Keratinocyte (primary cell): ENCODE data around the gene RBM38. TPM values are rescaled to one million over a fixed set of nuclear protein-coding genes. Genes with fewer than 3 reads are reported as not detected.
"Not testable (repeated sequence)": the region's sequence is repeated elsewhere in the genome, so short reads cannot be mapped to it uniquely, and the experiment has no call there.

Source experiments
- DNase-seq: peaks from one replicate; pipeline ENCODE4 v3.0.0-alpha.2; 2011; ENCODE audit warnings: low read depth, missing footprints, low spot score
- FAIRE-seq: peaks from 2 replicates; lab custom pipeline; 2011; peaks lifted over from hg19 to GRCh38; lab: Jason Lieb, UNC
- H2AFZ ChIP-seq: 2 replicates; pipeline ENCODE4 v1.6.0; 2012; ENCODE audit warnings: low read length, control low read depth, inconsistent platforms; ENCODE audit not compliant: control insufficient read depth
- H3K27ac ChIP-seq: 2 replicates; pipeline ENCODE4 v1.5.1; 2011; ENCODE audit warnings: low read length; ENCODE audit not compliant: control insufficient read depth, insufficient read depth
- H3K27me3 ChIP-seq: 3 replicates; pipeline ENCODE4 v1.6.0; 2011; ENCODE audit warnings: low read length; ENCODE audit not compliant: control insufficient read depth, insufficient read depth; ENCODE audit errors: extremely low read depth
- H3K36me3 ChIP-seq, 2 experiments: 2 replicates in 1 of 2; 3 replicates in 1 of 2; pipeline ENCODE4 v1.5.1; 2011; ENCODE audit warnings: low read length in 2 of 2, mild to moderate bottlenecking in 1 of 2; ENCODE audit not compliant: control insufficient read depth in 2 of 2, insufficient read depth in 2 of 2; ENCODE audit errors: extremely low read depth in 1 of 2
- H3K4me1 ChIP-seq: 3 replicates; pipeline ENCODE4 v1.5.1; 2011; ENCODE audit warnings: low read length; ENCODE audit not compliant: control insufficient read depth, insufficient read depth; ENCODE audit errors: extremely low read depth
- H3K4me2 ChIP-seq: 3 replicates; pipeline ENCODE4 v1.6.0; 2011; ENCODE audit warnings: low read depth, low read length; ENCODE audit not compliant: control insufficient read depth, insufficient read depth; ENCODE audit errors: extremely low read depth
- H3K4me3 ChIP-seq, 3 experiments: fragments of 200-600 bp in 1 of 3; sonication (generic) in 1 of 3; 2 replicates in 2 of 3; 3 replicates in 1 of 3; pipeline ENCODE4 v1.5.1; 2011 to 2016; ENCODE audit warnings: low read length in 3 of 3, mild to moderate bottlenecking in 3 of 3, control low read depth in 2 of 3, inconsistent platforms in 1 of 3, low read depth in 1 of 3, mixed read lengths in 1 of 3, mixed run types in 1 of 3, moderate library complexity in 1 of 3; ENCODE audit not compliant: control insufficient read depth in 2 of 3, insufficient read depth in 2 of 3; ENCODE audit errors: extremely low read depth in 1 of 3
- H3K79me2 ChIP-seq: 2 replicates; pipeline ENCODE4 v1.6.0; 2012; ENCODE audit warnings: low read length; ENCODE audit not compliant: control insufficient read depth, insufficient read depth
- H3K9ac ChIP-seq: 3 replicates; pipeline ENCODE4 v1.6.0; 2011; ENCODE audit warnings: low read length; ENCODE audit not compliant: control insufficient read depth, insufficient read depth; ENCODE audit errors: extremely low read depth
- H3K9me1 ChIP-seq: 3 replicates; pipeline ENCODE4 v1.6.0; 2011; ENCODE audit warnings: low read length; ENCODE audit not compliant: control insufficient read depth, insufficient read depth; ENCODE audit errors: extremely low read depth
- H3K9me3 ChIP-seq: 2 replicates; pipeline ENCODE4 v1.5.1; 2012; ENCODE audit warnings: low read depth, low read length; ENCODE audit not compliant: control insufficient read depth
- H4K20me1 ChIP-seq: 3 replicates; pipeline ENCODE4 v1.6.0; 2011; ENCODE audit warnings: low read length; ENCODE audit not compliant: control insufficient read depth, insufficient read depth; ENCODE audit errors: extremely low read depth
- CTCF ChIP-seq, 3 experiments: IDR thresholded peaks in 1 of 3; conservative IDR thresholded peaks in 1 of 3; optimal IDR thresholded peaks in 1 of 3; 2 replicates in 2 of 3; 3 replicates in 1 of 3; pipeline versions ENCODE3 to v1.5.1; 2011; ENCODE audit warnings: low read length in 3 of 3, mild to moderate bottlenecking in 3 of 3, moderate library complexity in 2 of 3, control low read depth in 1 of 3, inconsistent platforms in 1 of 3; ENCODE audit not compliant: insufficient read depth in 2 of 3; ENCODE audit errors: extremely low read depth in 1 of 3
- EZH2 ChIP-seq: IDR thresholded peaks from one replicate; pipeline ENCODE4 v1.6.1; 2012; ENCODE audit warnings: inconsistent platforms, mild to moderate bottlenecking, low read length, moderate library complexity
- dilution Hi-C: fragments of 300-500 bp; cut with MboI; formaldehyde crosslinking; loops from one replicate; pipeline ENCODE4 v1.7.0; 2020; ENCODE audit warnings: low sequenced_read_pairs; ENCODE audit not compliant: extremely low pct_ligation_motif_present
- polyA plus RNA-seq, 5 experiments: library from polyadenylated mRNA; depleted of rRNA in 3 of 5; stranded (reverse) in 3 of 5; stranded (forward) in 1 of 5; unstranded in 1 of 5; fragments of >200 nt; gene quantifications; 1 replicate in 1 of 5; 2 replicates in 3 of 5; 3 replicates in 1 of 5; pipeline versions ENCODE4 v1.2.1 to v1.2.3, GENCODE V29; 2011 to 2012; ENCODE audit warnings: missing spikeins in 2 of 5, low read depth in 1 of 5, low replicate concordance in 1 of 5

The RBM38 gene
- polyA plus RNA-seq, 1 donor (not counting 4 experiments of a cell fraction or from before 2014, with no cell fraction given): 5.1 TPM

DNA sequence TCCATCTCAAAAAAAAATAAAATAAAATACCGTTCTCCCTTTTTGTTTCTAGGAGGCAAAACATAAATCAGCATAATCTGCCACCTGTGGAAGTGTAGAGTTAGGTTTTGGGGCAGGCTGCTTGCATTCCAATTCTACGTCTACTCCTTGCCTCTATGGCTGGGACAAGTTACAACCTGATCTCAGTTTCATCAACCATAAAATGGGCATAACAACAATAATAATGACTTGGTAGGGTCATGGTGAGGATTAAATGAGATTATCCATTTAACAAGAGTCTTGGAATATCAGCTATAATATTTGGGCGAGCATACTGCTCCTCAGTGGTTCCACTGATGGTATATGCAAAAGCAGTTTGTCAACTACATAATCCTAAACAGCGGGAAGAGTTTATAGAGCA, 43.8 kb upstream of the RBM38 start:
- no peak overlapping the region for H3K4me3 ChIP-seq
- no peaks in the 10 kb centered on the region for H3K36me3 ChIP-seq
- H3K27ac ChIP-seq: no peak overlapping the region
- FAIRE-seq (no peak), DNase-seq (no peak)
- H4K20me1 ChIP-seq: no peaks in the 10 kb centered on the region
- no peaks in the 10 kb centered on the region for H3K9me1 ChIP-seq
- TF ChIP-seq EZH2 (no peak), CTCF (optimal IDR thresholded peaks at IDR 0.05 in 1 of 3, IDR thresholded peaks at IDR 0.05 in 1 of 3, conservative IDR thresholded peaks at IDR 0.05 in 1 of 3; ENCODE audit: extremely low read depth in 1 of 3, insufficient read depth in 2 of 3, low read length in 3 of 3) (no peak)
- H3K9ac ChIP-seq: no peak overlapping the region
- no peak overlapping the region for H3K4me2 ChIP-seq
- no peak overlapping the region for H2AFZ ChIP-seq
- dilution Hi-C loops: loop anchor here (25.0 kb wide), 1 partner anchor 260 kb away; no protein-coding TSS in a partner anchor
- H3K27me3 ChIP-seq: no peaks in the 10 kb centered on the region
- peaks cover 7% of the 10 kb centered on the region for H3K4me1 ChIP-seq
- no peaks in the 10 kb centered on the region for H3K9me3 ChIP-seq
- H3K79me2 ChIP-seq: peaks cover 13% of the 10 kb centered on the region

DNA sequence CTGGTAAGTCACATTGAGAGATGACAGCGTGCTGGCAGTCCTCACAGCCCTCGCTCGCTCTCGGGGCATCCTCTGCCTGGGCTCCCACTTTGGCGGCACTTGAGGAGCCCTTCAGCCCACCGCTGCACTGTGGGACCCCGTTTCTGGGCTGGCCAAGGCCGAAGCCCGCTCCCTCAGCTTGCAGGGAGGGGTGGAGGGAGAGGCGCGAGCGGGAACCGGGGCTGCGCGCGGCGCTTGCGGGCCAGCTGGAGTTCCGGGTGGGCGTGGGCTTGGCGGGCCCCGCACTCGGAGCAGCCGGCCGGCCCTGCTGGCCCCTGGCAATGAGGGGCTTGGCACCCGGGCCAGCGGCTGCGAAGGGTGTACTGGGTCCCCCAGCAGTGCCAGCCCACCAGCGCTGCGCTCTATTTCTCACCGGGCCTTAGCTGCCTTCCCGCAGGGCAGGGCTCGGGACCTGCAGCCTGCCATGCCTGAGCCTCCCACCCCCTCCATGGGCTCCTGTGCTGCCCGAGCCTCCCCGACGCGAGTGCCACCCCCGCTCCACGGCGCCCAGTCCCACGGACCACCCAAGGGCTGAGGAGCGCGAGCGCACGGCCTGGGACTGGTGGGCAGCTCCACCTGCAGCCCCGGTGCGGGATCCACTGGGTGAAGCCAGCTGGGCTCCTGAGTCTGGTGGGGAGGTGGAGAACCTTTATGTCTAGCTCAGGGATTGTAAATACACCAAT, 42.8 kb upstream of the RBM38 start:
- dilution Hi-C loops: loop anchor here (25.0 kb wide), 1 partner anchor 261 kb away; no protein-coding TSS in a partner anchor
- FAIRE-seq, H3K9ac ChIP-seq: not testable (repeated sequence)

GRCh38 chr20:57348922-57349574, 42.1 kb upstream of the RBM38 start:
- not testable (repeated sequence) for H4K20me1 ChIP-seq, FAIRE-seq, H3K9ac ChIP-seq, H3K9me3 ChIP-seq, DNase-seq, H3K9me1 ChIP-seq, H3K4me2 ChIP-seq, H3K27me3 ChIP-seq, H3K27ac ChIP-seq, H2AFZ ChIP-seq, H3K4me3 ChIP-seq
- Histone ChIP-seq H3K79me2 (peaks cover 29% of the 10 kb centered on the region), H3K36me3 (peaks cover 5 to 13% of the 10 kb centered on the region in 2 experiments), H3K4me1 (peaks cover 11% of the 10 kb centered on the region)
- dilution Hi-C loops: loop anchor here (25.0 kb wide), 1 partner anchor 262 kb away; no protein-coding TSS in a partner anchor

More for the DNA sequence above, 42.8 kb upstream of the RBM38 start:
- not testable (repeated sequence) for H3K4me3 ChIP-seq, H2AFZ ChIP-seq, H3K27ac ChIP-seq, H3K9me3 ChIP-seq, H3K27me3 ChIP-seq, H4K20me1 ChIP-seq, H3K9me1 ChIP-seq, H3K4me2 ChIP-seq, H3K36me3 ChIP-seq, DNase-seq
- peaks cover 11% of the 10 kb centered on the region for H3K4me1 ChIP-seq
- peaks cover 23% of the 10 kb centered on the region for H3K79me2 ChIP-seq
